ENCODE measurements around the gene GBX2.

DNA sequence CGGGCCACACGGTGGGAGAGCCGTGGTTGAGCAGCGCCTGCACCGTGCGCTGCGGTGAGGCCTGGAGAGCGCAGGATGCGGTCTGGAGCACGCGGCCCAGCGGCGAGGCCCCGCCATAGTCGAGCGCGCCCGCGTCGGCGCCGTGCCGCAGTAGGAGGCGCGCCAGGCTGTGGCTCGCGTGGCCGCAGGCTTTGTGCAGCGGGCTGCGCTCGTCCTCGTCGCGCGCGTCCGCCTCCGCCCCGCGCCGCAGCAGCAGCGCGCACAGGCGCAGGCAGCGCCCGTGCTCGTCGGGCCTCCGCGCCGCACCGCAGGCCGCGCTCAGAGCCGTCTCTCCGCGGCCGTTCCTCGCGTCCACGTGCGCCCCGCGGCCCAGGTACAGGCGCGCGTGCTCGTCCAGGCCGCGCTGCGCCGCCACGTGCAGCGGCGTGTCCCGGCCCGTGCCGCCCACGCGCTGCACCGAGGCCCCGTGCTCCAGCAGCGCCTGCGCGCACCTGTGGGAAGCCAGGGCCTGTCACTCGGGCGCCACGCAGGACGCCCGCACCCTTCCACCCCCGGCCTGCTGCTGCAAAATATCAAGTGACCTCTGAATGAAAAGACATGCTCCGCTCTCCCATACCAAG lies 46.3 kb upstream of the GBX2 start:
- TF ChIP-seq TAF1 (IDR thresholded peaks at IDR 0.05; ENCODE audit: borderline replicate concordance, low read depth, low read length) (no peak), POLR2AphosphoS5 (IDR thresholded peaks at IDR 0.05; ENCODE audit: low read depth, low read length) (no peak)

All from GM12892 (cell line).